Loucy (cell line): ENCODE measurements around the gene PIGN.

Experiments
- H2AFZ ChIP-seq: fragments of 200-600 bp; sonication (generic); 2 replicates; pipeline ENCODE4 v1.6.0; 2016; ENCODE audit warnings: antibody characterized with exemption, mild to moderate bottlenecking, low read length, moderate library complexity
- H3F3A ChIP-seq: fragments of 200-600 bp; 2 replicates; pipeline ENCODE4 v1.6.0; 2016; ENCODE audit warnings: antibody characterized with exemption, low read depth, mild to moderate bottlenecking
- H3K27me3 ChIP-seq: fragments of 200-600 bp; sonication (generic); 2 replicates; pipeline ENCODE4 v1.6.1; 2014; ENCODE audit warnings: low read length, mild to moderate bottlenecking; ENCODE audit not compliant: insufficient read depth, poor library complexity, severe bottlenecking
- H3K36me3 ChIP-seq: fragments of 200-600 bp; sonication (generic); 2 replicates; pipeline ENCODE4 v1.6.1; 2016; ENCODE audit warnings: low read length; ENCODE audit not compliant: insufficient read depth
- H3K4me1 ChIP-seq: fragments of 200-600 bp; sonication (generic); 2 replicates; pipeline ENCODE4 v1.5.1; 2014; ENCODE audit warnings: low read length, mild to moderate bottlenecking; ENCODE audit not compliant: insufficient read depth, poor library complexity, severe bottlenecking
- H3K4me2 ChIP-seq: fragments of 200-600 bp; sonication (generic); 2 replicates; pipeline ENCODE4 v1.6.0; 2014; ENCODE audit warnings: antibody characterized with exemption, low read length, low read depth, mild to moderate bottlenecking; ENCODE audit not compliant: poor library complexity, severe bottlenecking
- H3K4me3 ChIP-seq: fragments of 200-600 bp; sonication (generic); 2 replicates; pipeline ENCODE4 v1.5.1; 2014; ENCODE audit warnings: low read length, mild to moderate bottlenecking, mixed read lengths; ENCODE audit not compliant: poor library complexity, severe bottlenecking
- H3K79me2 ChIP-seq: fragments of 200-600 bp; sonication (generic); 2 replicates; pipeline ENCODE4 v1.6.1; 2014; ENCODE audit warnings: low read length; ENCODE audit not compliant: insufficient read depth
- H3K9ac ChIP-seq: fragments of 200-600 bp; sonication (generic); 2 replicates; pipeline ENCODE4 v1.6.0; 2014; ENCODE audit warnings: mild to moderate bottlenecking, low read depth, low read length, moderate library complexity; ENCODE audit not compliant: poor library complexity, severe bottlenecking
- H3K9me2 ChIP-seq: fragments of 200-600 bp; sonication (generic); replicated peaks from 2 replicates; pipeline ENCODE4 v1.6.1; 2016; ENCODE audit warnings: low read depth, low read length, mixed read lengths
- H3K9me3 ChIP-seq: fragments of 200-600 bp; sonication (generic); 2 replicates; pipeline ENCODE4 v1.6.1; 2014; ENCODE audit warnings: mild to moderate bottlenecking, antibody characterized with exemption, low read length, low read depth; ENCODE audit not compliant: insufficient read depth
- H4K20me1 ChIP-seq: fragments of 200-600 bp; sonication (generic); 2 replicates; pipeline ENCODE4 v1.6.0; 2014; ENCODE audit warnings: antibody characterized with exemption, low read length, mild to moderate bottlenecking; ENCODE audit not compliant: insufficient read depth, poor library complexity, severe bottlenecking
- EZH2phosphoT487 ChIP-seq: fragments of 200-600 bp; IDR thresholded peaks from 2 replicates; pipeline ENCODE4 v1.6.1; 2018; ENCODE audit warnings: antibody characterized with exemption, mild to moderate bottlenecking, moderate library complexity, borderline replicate concordance
- TF ChIP-seq, protein P1 (sequence below): fragments of 200-600 bp; sonication (generic); conservative IDR thresholded peaks from 2 replicates; pipeline ENCODE4 v1.5.1; 2014; ENCODE audit warnings: mild to moderate bottlenecking, antibody characterized with exemption, low read length

Gene PIGN

GRCh38 chr18:62061821-62062478 lies 124.9 kb downstream of the PIGN start:
- Histone ChIP-seq H3K9ac (no peak overlapping the region), H3F3A (peaks cover 5% of the 10 kb centered on the region; the same call in 1 of the 2 replicates), H3K4me2 (no peak overlapping the region), H3K27me3 (no peaks in the 10 kb centered on the region), H3K36me3 (no peaks in the 10 kb centered on the region), H3K79me2 (no peaks in the 10 kb centered on the region), H3K4me3 (no peak overlapping the region), H3K4me1 (peaks cover 23% of the 10 kb centered on the region), H4K20me1 (no peaks in the 10 kb centered on the region), H3K9me3 (no peaks in the 10 kb centered on the region), H2AFZ (no peak overlapping the region), H3K9me2 (no peaks in the 10 kb centered on the region)
- no peak for TF ChIP-seq EZH2phosphoT487
- TF ChIP-seq, protein P1, sequence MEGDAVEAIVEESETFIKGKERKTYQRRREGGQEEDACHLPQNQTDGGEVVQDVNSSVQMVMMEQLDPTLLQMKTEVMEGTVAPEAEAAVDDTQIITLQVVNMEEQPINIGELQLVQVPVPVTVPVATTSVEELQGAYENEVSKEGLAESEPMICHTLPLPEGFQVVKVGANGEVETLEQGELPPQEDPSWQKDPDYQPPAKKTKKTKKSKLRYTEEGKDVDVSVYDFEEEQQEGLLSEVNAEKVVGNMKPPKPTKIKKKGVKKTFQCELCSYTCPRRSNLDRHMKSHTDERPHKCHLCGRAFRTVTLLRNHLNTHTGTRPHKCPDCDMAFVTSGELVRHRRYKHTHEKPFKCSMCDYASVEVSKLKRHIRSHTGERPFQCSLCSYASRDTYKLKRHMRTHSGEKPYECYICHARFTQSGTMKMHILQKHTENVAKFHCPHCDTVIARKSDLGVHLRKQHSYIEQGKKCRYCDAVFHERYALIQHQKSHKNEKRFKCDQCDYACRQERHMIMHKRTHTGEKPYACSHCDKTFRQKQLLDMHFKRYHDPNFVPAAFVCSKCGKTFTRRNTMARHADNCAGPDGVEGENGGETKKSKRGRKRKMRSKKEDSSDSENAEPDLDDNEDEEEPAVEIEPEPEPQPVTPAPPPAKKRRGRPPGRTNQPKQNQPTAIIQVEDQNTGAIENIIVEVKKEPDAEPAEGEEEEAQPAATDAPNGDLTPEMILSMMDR: no peak

DNA sequence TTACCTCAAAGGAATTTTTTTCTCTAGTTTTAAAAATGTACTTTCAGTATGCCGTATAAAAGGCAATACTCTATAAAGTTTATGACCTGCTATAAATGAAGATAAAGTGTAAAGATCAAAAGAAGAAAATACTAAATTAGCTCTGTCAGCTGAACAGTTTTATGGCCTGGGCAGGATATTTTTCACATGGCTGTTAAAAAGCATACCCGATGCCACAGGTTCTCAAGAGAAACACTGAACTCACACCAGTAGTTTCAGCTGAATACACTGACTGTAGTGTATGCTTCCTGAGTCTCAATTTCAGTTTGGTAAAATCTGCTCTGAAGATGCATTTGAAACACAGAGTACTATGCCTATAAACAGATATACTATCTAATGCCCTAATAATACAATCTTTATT lies 126.0 kb downstream of the PIGN start:
- Histone ChIP-seq H3K79me2 (no peaks in the 10 kb centered on the region), H3K9ac (no peak overlapping the region), H2AFZ (no peak overlapping the region), H3K9me2 (no peaks in the 10 kb centered on the region), H3F3A (peaks cover 5% of the 10 kb centered on the region; the same call in 1 of the 2 replicates), H3K9me3 (no peaks in the 10 kb centered on the region), H3K4me2 (peak overlapping the region; percentile 11), H3K27me3 (no peaks in the 10 kb centered on the region), H3K36me3 (no peaks in the 10 kb centered on the region), H4K20me1 (no peaks in the 10 kb centered on the region), H3K4me3 (no peak overlapping the region), H3K4me1 (peaks cover 23% of the 10 kb centered on the region)
- TF ChIP-seq, protein P1: no peak
- TF ChIP-seq EZH2phosphoT487: no peak

- Histone ChIP-seq H3K79me2 (no peaks in the 10 kb centered on the region), H2AFZ (no peak overlapping the region), H3K9me3 (no peaks in the 10 kb centered on the region), H3K27me3 (no peaks in the 10 kb centered on the region), H3K4me1 (peaks cover 3% of the 10 kb centered on the region), H3K36me3 (no peaks in the 10 kb centered on the region), H3K9me2 (no peaks in the 10 kb centered on the region), H3K4me2 (no peak overlapping the region), H3K9ac (no peak overlapping the region), H4K20me1 (no peaks in the 10 kb centered on the region), H3F3A (no peaks in the 10 kb centered on the region), H3K4me3 (no peak overlapping the region)
- TF ChIP-seq EZH2phosphoT487: no peak
- TF ChIP-seq, protein P1: no peak
These were observed 131.8 kb downstream of the PIGN start for GRCh38 chr18:62054929-62055498.
